OCI-LY1 (cell line): ENCODE results near the gene TCEANC.

Source experiments
- EZH2 ChIP-seq: fragments of 200-600 bp; sonication (generic), shearing (Covaris generic); IDR thresholded peaks from 2 replicates; pipeline ENCODE4 v1.8.0; 2017; ENCODE audit warnings: borderline replicate concordance, mixed run types, mild to moderate bottlenecking, antibody characterized with exemption, low read length, moderate library complexity, mixed read lengths
- TF ChIP-seq, protein P1 (sequence below): fragments of 200-600 bp; sonication (generic), shearing (Covaris generic); IDR thresholded peaks from 2 replicates; pipeline ENCODE4 v1.5.1; 2017; ENCODE audit warnings: mild to moderate bottlenecking, antibody characterized with exemption, low read length, moderate library complexity, mixed read lengths

GRCh38 chrX:13650318-13650717 is 2.6 kb upstream of the TCEANC start:
- TF ChIP-seq EZH2, result no peak
- TF ChIP-seq, protein P1, sequence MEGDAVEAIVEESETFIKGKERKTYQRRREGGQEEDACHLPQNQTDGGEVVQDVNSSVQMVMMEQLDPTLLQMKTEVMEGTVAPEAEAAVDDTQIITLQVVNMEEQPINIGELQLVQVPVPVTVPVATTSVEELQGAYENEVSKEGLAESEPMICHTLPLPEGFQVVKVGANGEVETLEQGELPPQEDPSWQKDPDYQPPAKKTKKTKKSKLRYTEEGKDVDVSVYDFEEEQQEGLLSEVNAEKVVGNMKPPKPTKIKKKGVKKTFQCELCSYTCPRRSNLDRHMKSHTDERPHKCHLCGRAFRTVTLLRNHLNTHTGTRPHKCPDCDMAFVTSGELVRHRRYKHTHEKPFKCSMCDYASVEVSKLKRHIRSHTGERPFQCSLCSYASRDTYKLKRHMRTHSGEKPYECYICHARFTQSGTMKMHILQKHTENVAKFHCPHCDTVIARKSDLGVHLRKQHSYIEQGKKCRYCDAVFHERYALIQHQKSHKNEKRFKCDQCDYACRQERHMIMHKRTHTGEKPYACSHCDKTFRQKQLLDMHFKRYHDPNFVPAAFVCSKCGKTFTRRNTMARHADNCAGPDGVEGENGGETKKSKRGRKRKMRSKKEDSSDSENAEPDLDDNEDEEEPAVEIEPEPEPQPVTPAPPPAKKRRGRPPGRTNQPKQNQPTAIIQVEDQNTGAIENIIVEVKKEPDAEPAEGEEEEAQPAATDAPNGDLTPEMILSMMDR, result no peak
